HepG2 (cell line): ENCODE results near the gene ANO2. TPM values are rescaled to one million over a fixed set of nuclear protein-coding genes. Genes with fewer than 3 reads are reported as not detected.

Experiments used
- ATAC-seq: fragments of 200-7000 bp; cut with Tn5 transposase; 3 replicates; pipeline ENCODE4 v1.9.1; 2020; ENCODE audit warnings: mild to moderate bottlenecking, moderate library complexity
- BruUV-seq: library from RNA; stranded (reverse); fragments of 400-500 nt; replicated peaks from 2 replicates; lab custom pipeline; 2021; lab: Mats Ljungman, UMichigan
- CTCF ChIA-PET: fragments of 300-600 bp; formaldehyde crosslinking; extraction: SDS; loops from one replicate; lab custom pipeline; 2021; ENCODE audit warnings: low total read pairs, inconsistent platforms, low intra/inter-chr PET ratio; lab: Yijun Ruan, JAX
- POLR2A ChIA-PET: fragments of 350-600 bp; sonication (Branson Sonifier 250); formaldehyde crosslinking; loops from one replicate; lab custom pipeline; 2020; ENCODE audit warnings: antibody characterized with exemption, inconsistent platforms; lab: Yijun Ruan, JAX
- DNase-seq: peaks from one replicate; pipeline ENCODE4 v3.0.0-alpha.2; 2015; ENCODE audit warnings: low spot score
- FAIRE-seq: peaks from 3 replicates; lab custom pipeline; 2011; peaks lifted over from hg19 to GRCh38; lab: Jason Lieb, UNC
- H2AFZ ChIP-seq: one replicate; pipeline ENCODE4 v1.6.1; 2011; ENCODE audit warnings: low read length, inconsistent platforms
- H3K27ac ChIP-seq: fragments of 300-600 bp; 3 replicates; pipeline ENCODE4 v1.8.0; 2011; ENCODE audit warnings: mixed run types, mild to moderate bottlenecking, mixed read lengths, low read length, inconsistent platforms; ENCODE audit not compliant: insufficient read depth; ENCODE audit errors: extremely low read length
- H3K27me3 ChIP-seq, 2 experiments: fragments of 200-600 bp in 1 of 2; 2 replicates in 1 of 2; 3 replicates in 1 of 2; pipeline versions ENCODE4 v1.6.0 to v1.8.0; 2011; ENCODE audit warnings: low read length in 2 of 2, mild to moderate bottlenecking in 2 of 2, moderate library complexity in 2 of 2, inconsistent platforms in 1 of 2; ENCODE audit not compliant: insufficient read depth in 2 of 2, control insufficient read depth in 1 of 2
- H3K36me3 ChIP-seq, 2 experiments: fragments of 200-600 bp in 1 of 2; replicated peaks in 1 of 2; 2 replicates in 1 of 2; 3 replicates in 1 of 2; pipeline versions ENCODE4 v1.5.1 to v1.8.0; 2011; ENCODE audit warnings: low read length in 2 of 2, inconsistent platforms in 1 of 2; ENCODE audit not compliant: insufficient read depth in 2 of 2, control insufficient read depth in 1 of 2
- H3K4me1 ChIP-seq: 2 replicates; pipeline ENCODE4 v1.5.1; 2012; ENCODE audit warnings: low read length, inconsistent platforms; ENCODE audit not compliant: insufficient read depth
- H3K4me2 ChIP-seq: 2 replicates; pipeline ENCODE4 v1.6.0; 2011; ENCODE audit warnings: low read depth, low read length, inconsistent platforms
- H3K4me3 ChIP-seq, 3 experiments: fragments of 200-600 bp in 1 of 3; sonication (generic), shearing (Covaris generic) in 1 of 3; replicated peaks in 1 of 3; 2 replicates each; pipeline ENCODE4 v1.5.1; 2011 to 2016; ENCODE audit warnings: low read length in 3 of 3, inconsistent platforms in 2 of 3, low read depth in 2 of 3, mild to moderate bottlenecking in 2 of 3, control low read depth in 1 of 3, mixed read lengths in 1 of 3; ENCODE audit not compliant: insufficient read depth in 1 of 3
- H3K79me2 ChIP-seq: one replicate; pipeline ENCODE4 v1.6.1; 2011; ENCODE audit warnings: low read length, inconsistent platforms; ENCODE audit not compliant: insufficient read depth
- H3K9ac ChIP-seq: 2 replicates; pipeline ENCODE4 v1.6.0; 2011; ENCODE audit warnings: mild to moderate bottlenecking, low read depth, low read length, inconsistent platforms; ENCODE audit not compliant: insufficient read depth
- H3K9me3 ChIP-seq: 2 replicates; pipeline ENCODE4 v1.5.1; 2012; ENCODE audit warnings: mild to moderate bottlenecking, low read length
- H4K20me1 ChIP-seq: 2 replicates; pipeline ENCODE4 v1.6.0; 2011; ENCODE audit warnings: inconsistent platforms, mild to moderate bottlenecking, low read length, moderate library complexity; ENCODE audit not compliant: insufficient read depth
- ISL2 ChIP-seq: sonication (generic); formaldehyde crosslinking; IDR thresholded peaks from 2 replicates; pipeline ENCODE4 v1.5.0; 2020; ENCODE audit warnings: missing genetic modification reagents
- MED8 ChIP-seq: sonication (generic); formaldehyde crosslinking; IDR thresholded peaks from 2 replicates; pipeline ENCODE4 v1.8.1; 2023; ENCODE audit warnings: mild to moderate bottlenecking, missing genetic modification reagents; ENCODE audit not compliant: insufficient replicate concordance
- MEIS1 ChIP-seq: sonication (generic); formaldehyde crosslinking; IDR thresholded peaks from 2 replicates; pipeline ENCODE4 v1.9.0; 2021; ENCODE audit warnings: mild to moderate bottlenecking, missing genetic modification reagents, moderate library complexity, borderline replicate concordance
- MLLT10 ChIP-seq: sonication (generic); formaldehyde crosslinking; IDR thresholded peaks from 2 replicates; pipeline ENCODE4 v1.4.0; 2020; ENCODE audit warnings: missing genetic modification reagents
- SMC3 ChIP-seq: IDR thresholded peaks from 2 replicates; pipeline ENCODE4 v1.6.1; 2011; ENCODE audit warnings: low read length, improper control_type of control experiment
- STAG1 ChIP-seq: sonication (generic); formaldehyde crosslinking; IDR thresholded peaks from 2 replicates; pipeline ENCODE4 v1.4.0; 2020; ENCODE audit warnings: missing genetic modification reagents
- ZBTB21 ChIP-seq: sonication (generic); formaldehyde crosslinking; IDR thresholded peaks from 2 replicates; pipeline ENCODE4 v1.4.0; 2020; ENCODE audit warnings: missing genetic modification reagents
- ZNF263 ChIP-seq: sonication (generic); formaldehyde crosslinking; IDR thresholded peaks from 2 replicates; pipeline ENCODE4 v1.4.0; 2020; ENCODE audit warnings: missing genetic modification reagents
- ZNF282 ChIP-seq: fragments of 450-650 bp; IDR thresholded peaks from 2 replicates; pipeline ENCODE4 v1.6.1; 2018; ENCODE audit not compliant: partially characterized antibody
- ZNF414 ChIP-seq: sonication (generic); formaldehyde crosslinking; IDR thresholded peaks from 2 replicates; pipeline ENCODE4 v1.5.0; 2020; ENCODE audit warnings: missing genetic modification reagents
- ZNF441 ChIP-seq: sonication (generic); formaldehyde crosslinking; IDR thresholded peaks from 2 replicates; pipeline ENCODE4 v1.7.0; 2021; ENCODE audit warnings: missing genetic modification reagents, borderline replicate concordance
- ZNF644 ChIP-seq: IDR thresholded peaks from 2 replicates; pipeline ENCODE4 v1.6.1; 2016; ENCODE audit warnings: low read depth
- WGBS: methylation state at CpG from one replicate; pipeline ENCODE4 v1.1.6; 2017; ENCODE audit warnings: low lambda C conversion rate; 5-methylcytosine and 5-hydroxymethylcytosine counted together
- in situ Hi-C: cut with HindIII; loops from 2 replicates; pipeline ENCODE4 v1.10.0; 2017; ENCODE audit warnings: low pct_unique_long_range_greater_than_20kb; ENCODE audit not compliant: extremely low pct_ligation_motif_present
- intact Hi-C: fragments of 100-400 bp; cut with micrococcal nuclease; formaldehyde crosslinking; loops from one replicate; pipeline ENCODE4 v1.10.0; 2022; ENCODE audit not compliant: unreplicated experiment
- polyA plus RNA-seq, 8 experiments: library from polyadenylated mRNA; depleted of rRNA in 3 of 8; stranded (reverse) in 7 of 8; unstranded in 1 of 8; fragments of >200 nt; fragmentation: Illumina TruSeq in 4 of 8; extraction: Trizol in 4 of 8; gene quantifications; 2 replicates each; pipeline versions ENCODE4 v1.2.1 to v1.2.3, GENCODE V29; 2011 to 2016; ENCODE audit warnings: low read depth in 4 of 8, missing spikeins in 1 of 8, mixed read lengths in 1 of 8; ENCODE audit not compliant: insufficient read depth in 1 of 8
- total RNA-seq, 5 experiments: library from RNA; depleted of rRNA; stranded (reverse); fragments of >200 nt; fragmentation: Illumina TruSeq; extraction: Trizol; gene quantifications; 2 replicates each; pipeline ENCODE4 v1.2.3, GENCODE V29; 2016; ENCODE audit warnings: low read depth in 1 of 5
- TF ChIP-seq, protein P1 (sequence below): sonication (generic); formaldehyde crosslinking; IDR thresholded peaks from 2 replicates; pipeline ENCODE4 v1.5.0; 2020; ENCODE audit warnings: mild to moderate bottlenecking, missing genetic modification reagents, moderate library complexity

ANO2 gene
- total and polyA plus RNA-seq, 2 of the 13 experiments (the other 11 are each of a cell fraction or from before 2014, with no cell fraction given), result 0.18 TPM; not detected in 1

GRCh38 chr12:5872745-5873144 is 72.3 kb downstream of the ANO2 start:
- ATAC-seq, result peak; percentile 74

More at GRCh38 chr12:5872745-5873144, 72.3 kb downstream of the ANO2 start:
- H3K79me2 ChIP-seq, result no peaks in the 10 kb centered on the region
- H3K27me3 ChIP-seq, result peaks cover 3 to 8% of the 10 kb centered on the region in 2 experiments; a peak in 3 of 5 replicates
- WGBS, result 0% methylated on average over 4 of the region's 4 CpGs
- H3K4me1 ChIP-seq, result no peaks in the 10 kb centered on the region
- H3K9ac ChIP-seq, result no peak overlapping the region
- H3K36me3 ChIP-seq, result no peaks in the 10 kb centered on the region
- POLR2A ChIA-PET, result no interaction called here
- FAIRE-seq (no peak), DNase-seq (peak; percentile 12)
- H3K9me3 ChIP-seq, result no peaks in the 10 kb centered on the region
- BruUV-seq, result no TSS peak
- no peaks in the 10 kb centered on the region for H4K20me1 ChIP-seq
- intact Hi-C loops (no loop called here), in situ Hi-C loops (loop anchor here (10.0 kb wide), 1 partner anchor 128 kb away; no protein-coding TSS in a partner anchor)
- CTCF ChIA-PET, result no interaction called here
- no peak overlapping the region for H3K4me3 ChIP-seq
- no peak overlapping the region for H3K4me2 ChIP-seq
- no peak overlapping the region for H2AFZ ChIP-seq
- no peak overlapping the region for H3K27ac ChIP-seq
- no peak for TF ChIP-seq ZNF644 (CRISPR knock-in tag)
- TF ChIP-seq SMC3, result peak; percentile 25; the same call in 1 of the 2 replicates
- TF ChIP-seq STAG1 (CRISPR knock-in tag), result peak; percentile 44
- TF ChIP-seq ISL2 (CRISPR knock-in tag), result no peak
- TF ChIP-seq ZBTB21 (CRISPR knock-in tag), result no peak
- no peak for TF ChIP-seq ZNF263 (CRISPR knock-in tag)
- TF ChIP-seq ZNF414, result no peak
- TF ChIP-seq ZNF441 (CRISPR knock-in tag), result no peak
- TF ChIP-seq MLLT10 (CRISPR knock-in tag), result no peak
- no peak for TF ChIP-seq MED8 (CRISPR knock-in tag)
- TF ChIP-seq, protein P1, sequence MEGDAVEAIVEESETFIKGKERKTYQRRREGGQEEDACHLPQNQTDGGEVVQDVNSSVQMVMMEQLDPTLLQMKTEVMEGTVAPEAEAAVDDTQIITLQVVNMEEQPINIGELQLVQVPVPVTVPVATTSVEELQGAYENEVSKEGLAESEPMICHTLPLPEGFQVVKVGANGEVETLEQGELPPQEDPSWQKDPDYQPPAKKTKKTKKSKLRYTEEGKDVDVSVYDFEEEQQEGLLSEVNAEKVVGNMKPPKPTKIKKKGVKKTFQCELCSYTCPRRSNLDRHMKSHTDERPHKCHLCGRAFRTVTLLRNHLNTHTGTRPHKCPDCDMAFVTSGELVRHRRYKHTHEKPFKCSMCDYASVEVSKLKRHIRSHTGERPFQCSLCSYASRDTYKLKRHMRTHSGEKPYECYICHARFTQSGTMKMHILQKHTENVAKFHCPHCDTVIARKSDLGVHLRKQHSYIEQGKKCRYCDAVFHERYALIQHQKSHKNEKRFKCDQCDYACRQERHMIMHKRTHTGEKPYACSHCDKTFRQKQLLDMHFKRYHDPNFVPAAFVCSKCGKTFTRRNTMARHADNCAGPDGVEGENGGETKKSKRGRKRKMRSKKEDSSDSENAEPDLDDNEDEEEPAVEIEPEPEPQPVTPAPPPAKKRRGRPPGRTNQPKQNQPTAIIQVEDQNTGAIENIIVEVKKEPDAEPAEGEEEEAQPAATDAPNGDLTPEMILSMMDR (CRISPR knock-in tag), result peak; percentile 51
- TF ChIP-seq ZNF282, result no peak
- TF ChIP-seq MEIS1 (CRISPR knock-in tag), result no peak
